CD4-positive, alpha-beta T cell treated with Interleukin-15 for 1 hour (primary cell): Measurements from ENCODE around the gene INTS14.

Experiments
- DNase-seq: peaks from one replicate; pipeline ENCODE4 v3.0.0-alpha.2; 2020

INTS14 gene

GRCh38 chr15:65610871-65611718, at the start of gene INTS14:
TSS of gene INTS14 (minus strand) at chr15:65611131. CDS start at chr15:65607380, 3,751 bp downstream.
- DNase-seq = peak; percentile 91

- no peak for DNase-seq
Measured at GRCh38 chr15:65659502-65660052, 48.6 kb upstream of the INTS14 start.

GRCh38 chr15:65655457-65655856, 44.5 kb upstream of the INTS14 start:
- DNase-seq = no peak

- no peak for DNase-seq
Measured at GRCh38 chr15:65655026-65655425, 44.1 kb upstream of the INTS14 start.

GRCh38 chr15:65653801-65654521, 43.0 kb upstream of the INTS14 start:
- no peak for DNase-seq

- DNase-seq = no peak
Measured at GRCh38 chr15:65653341-65653740, 42.4 kb upstream of the INTS14 start.

GRCh38 chr15:65651831-65652749, 41.2 kb upstream of the INTS14 start:
- no peak for DNase-seq

- no peak for DNase-seq
Measured at GRCh38 chr15:65651042-65651322, 40.1 kb upstream of the INTS14 start.

GRCh38 chr15:65650312-65651041, 39.5 kb upstream of the INTS14 start:
- DNase-seq = no peak

GRCh38 chr15:65646486-65646885, 35.6 kb upstream of the INTS14 start:
- no peak for DNase-seq

GRCh38 chr15:65645392-65645791, 34.5 kb upstream of the INTS14 start:
- no peak for DNase-seq

GRCh38 chr15:65644282-65644681, 33.4 kb upstream of the INTS14 start:
- DNase-seq = no peak

- no peak for DNase-seq
Measured at GRCh38 chr15:65642594-65642993, 31.7 kb upstream of the INTS14 start.

- DNase-seq = no peak
Measured at GRCh38 chr15:65641768-65642475, 31.0 kb upstream of the INTS14 start.

- DNase-seq = no peak
Measured at GRCh38 chr15:65639509-65639908, 28.6 kb upstream of the INTS14 start.

- DNase-seq = peak; percentile 35
Measured at GRCh38 chr15:65638681-65639089, 27.8 kb upstream of the INTS14 start.

GRCh38 chr15:65638109-65638508, 27.2 kb upstream of the INTS14 start:
- no peak for DNase-seq

- DNase-seq = no peak
Measured at GRCh38 chr15:65634356-65634755, 23.4 kb upstream of the INTS14 start.

GRCh38 chr15:65633752-65634151, 22.8 kb upstream of the INTS14 start:
- no peak for DNase-seq

GRCh38 chr15:65632780-65633375, 21.9 kb upstream of the INTS14 start:
- no peak for DNase-seq

- no peak for DNase-seq
Measured at GRCh38 chr15:65631503-65631902, 20.6 kb upstream of the INTS14 start.
